ENCODE data around the gene IFI30.

The IFI30 gene

DNA sequence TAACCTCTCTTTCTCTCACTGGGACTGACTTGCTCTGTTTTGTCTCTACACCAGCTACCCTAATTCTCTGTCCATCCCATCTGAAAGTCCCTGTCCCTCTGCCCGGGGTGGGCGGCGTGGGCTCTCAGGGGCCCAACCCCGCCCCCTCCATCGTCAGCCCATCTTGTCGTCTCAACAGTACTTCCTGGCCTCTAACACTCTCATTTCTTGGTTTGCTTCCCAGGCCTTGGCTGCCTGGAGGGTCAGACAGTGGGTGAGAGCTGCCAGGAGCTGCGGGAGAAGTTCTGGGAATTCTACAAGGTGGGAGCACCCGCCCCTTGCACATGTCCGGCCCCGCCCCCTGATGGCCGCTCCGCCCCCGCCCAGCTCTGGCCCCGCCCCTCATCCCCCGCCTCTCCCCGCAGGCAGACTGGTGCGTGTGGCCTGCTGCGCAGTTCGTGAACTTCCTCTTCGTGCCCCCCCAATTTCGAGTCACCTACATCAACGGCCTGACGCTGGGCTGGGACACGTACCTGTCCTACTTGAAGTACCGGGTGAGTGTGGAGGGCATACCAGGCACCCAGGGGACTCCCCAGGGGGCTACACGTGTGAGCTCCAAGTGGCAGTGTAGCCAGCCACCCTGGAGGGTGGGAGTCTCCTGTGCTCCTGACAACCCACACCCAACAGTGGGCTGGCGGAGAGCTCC is 21.1 kb downstream of the IFI30 start:
- Histone ChIP-seq H3K9ac (ENCODE audit: low read depth, low read length) (no peak overlapping the region), H3K4me3 (ENCODE audit: low read depth, low read length) (peak overlapping the region; percentile 83; the same call in 1 of the 2 replicates), H3K4me1 (ENCODE audit: control insufficient read depth, insufficient read depth, low read length) (peaks cover 10% of the 10 kb centered on the region; the same call in 1 of the 2 replicates), H3K9me3 (ENCODE audit: control insufficient read depth, insufficient read depth, low read length) (no peaks in the 10 kb centered on the region), H3K27me3 (ENCODE audit: control insufficient read depth, insufficient read depth, low read length) (no peaks in the 10 kb centered on the region), H3K36me3 (ENCODE audit: control insufficient read depth, insufficient read depth, low read length) (peaks cover 36% of the 10 kb centered on the region), H3K27ac (ENCODE audit: low read depth, low read length) (no peak overlapping the region)

DNA sequence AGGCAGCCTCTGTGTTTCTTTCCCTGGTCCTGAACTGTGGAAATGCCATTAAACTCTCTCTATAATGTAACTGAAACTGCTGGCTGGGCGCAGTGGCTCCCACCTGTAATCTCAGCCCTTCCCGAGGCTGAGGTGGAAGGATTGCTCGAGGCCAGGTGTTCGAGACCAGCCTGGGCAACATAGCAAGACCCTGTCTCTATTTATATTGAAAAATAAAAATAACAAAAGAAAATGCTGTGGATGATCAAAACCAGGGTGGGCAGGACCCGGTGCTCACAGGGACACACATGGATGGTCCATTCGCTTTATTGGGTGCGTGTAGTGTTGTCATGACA is 22.9 kb downstream of the IFI30 start:
- Histone ChIP-seq H3K4me3 (ENCODE audit: low read depth, low read length) (no peak overlapping the region), H3K9ac (ENCODE audit: low read depth, low read length) (no peak overlapping the region), H3K36me3 (ENCODE audit: control insufficient read depth, insufficient read depth, low read length) (peaks cover 46% of the 10 kb centered on the region), H3K27me3 (ENCODE audit: control insufficient read depth, insufficient read depth, low read length) (no peaks in the 10 kb centered on the region), H3K27ac (ENCODE audit: low read depth, low read length) (no peak overlapping the region), H3K4me1 (ENCODE audit: control insufficient read depth, insufficient read depth, low read length) (peaks cover 10% of the 10 kb centered on the region; the same call in 1 of the 2 replicates), H3K9me3 (ENCODE audit: control insufficient read depth, insufficient read depth, low read length) (no peaks in the 10 kb centered on the region)

DNA sequence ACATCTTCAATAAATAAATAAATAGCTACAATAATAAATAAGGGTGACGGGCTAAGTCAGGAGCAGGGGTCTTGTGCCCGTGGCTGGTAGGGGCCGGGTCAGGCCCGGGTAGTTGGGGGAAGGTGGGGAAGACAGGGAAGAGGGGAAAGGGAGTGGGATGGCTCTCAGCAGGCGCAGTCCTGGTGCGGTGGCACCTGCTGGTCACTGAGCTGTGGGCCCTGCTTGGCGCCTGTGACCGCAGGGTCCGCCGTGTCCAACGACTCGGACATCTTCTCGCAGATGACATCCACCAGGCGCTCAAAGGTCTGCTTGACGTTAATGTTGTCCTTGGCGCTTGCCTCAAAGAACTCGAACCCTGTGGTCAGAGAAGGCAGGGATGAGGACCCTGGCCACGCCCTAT is 23.7 kb downstream of the IFI30 start:
- H3K36me3 ChIP-seq (ENCODE audit: control insufficient read depth, insufficient read depth, low read length), result peaks cover 51% of the 10 kb centered on the region
- no peak overlapping the region for H3K27ac ChIP-seq (ENCODE audit: low read depth, low read length)

GRCh38 chr19:18197941-18198340 is 24.3 kb downstream of the IFI30 start:
- Histone ChIP-seq H3K9ac (ENCODE audit: low read depth, low read length) (no peak overlapping the region), H3K4me3 (ENCODE audit: low read depth, low read length) (no peak overlapping the region), H3K27me3 (ENCODE audit: control insufficient read depth, insufficient read depth, low read length) (no peaks in the 10 kb centered on the region), H3K36me3 (ENCODE audit: control insufficient read depth, insufficient read depth, low read length) (peaks cover 54% of the 10 kb centered on the region), H3K4me1 (ENCODE audit: control insufficient read depth, insufficient read depth, low read length) (peaks cover 4% of the 10 kb centered on the region; the same call in 1 of the 2 replicates), H3K9me3 (ENCODE audit: control insufficient read depth, insufficient read depth, low read length) (no peaks in the 10 kb centered on the region), H3K27ac (ENCODE audit: low read depth, low read length) (no peak overlapping the region)

More for the DNA sequence above, 23.7 kb downstream of the IFI30 start:
- H3K9me3 ChIP-seq (ENCODE audit: control insufficient read depth, insufficient read depth, low read length), result no peaks in the 10 kb centered on the region
- no peak overlapping the region for H3K9ac ChIP-seq (ENCODE audit: low read depth, low read length)
- H3K4me3 ChIP-seq (ENCODE audit: low read depth, low read length), result no peak overlapping the region
- H3K4me1 ChIP-seq (ENCODE audit: control insufficient read depth, insufficient read depth, low read length), result peaks cover 6% of the 10 kb centered on the region; the same call in 1 of the 2 replicates
- no peaks in the 10 kb centered on the region for H3K27me3 ChIP-seq (ENCODE audit: control insufficient read depth, insufficient read depth, low read length)

GRCh38 chr19:18198374-18198773 is 24.8 kb downstream of the IFI30 start:
- no peak overlapping the region for H3K4me3 ChIP-seq (ENCODE audit: low read depth, low read length)
- no peak overlapping the region for H3K9ac ChIP-seq (ENCODE audit: low read depth, low read length)
- no peaks in the 10 kb centered on the region for H3K9me3 ChIP-seq (ENCODE audit: control insufficient read depth, insufficient read depth, low read length)
- H3K36me3 ChIP-seq (ENCODE audit: control insufficient read depth, insufficient read depth, low read length), result peaks cover 54% of the 10 kb centered on the region
- peaks cover 4% of the 10 kb centered on the region; the same call in 1 of the 2 replicates for H3K4me1 ChIP-seq (ENCODE audit: control insufficient read depth, insufficient read depth, low read length)
- no peaks in the 10 kb centered on the region for H3K27me3 ChIP-seq (ENCODE audit: control insufficient read depth, insufficient read depth, low read length)
- no peak overlapping the region for H3K27ac ChIP-seq (ENCODE audit: low read depth, low read length)

- Histone ChIP-seq H3K4me3 (ENCODE audit: low read depth, low read length) (no peak overlapping the region), H3K9me3 (ENCODE audit: control insufficient read depth, insufficient read depth, low read length) (no peaks in the 10 kb centered on the region), H3K27me3 (ENCODE audit: control insufficient read depth, insufficient read depth, low read length) (no peaks in the 10 kb centered on the region), H3K27ac (ENCODE audit: low read depth, low read length) (no peak overlapping the region), H3K9ac (ENCODE audit: low read depth, low read length) (no peak overlapping the region), H3K4me1 (ENCODE audit: control insufficient read depth, insufficient read depth, low read length) (peaks cover 9% of the 10 kb centered on the region), H3K36me3 (ENCODE audit: control insufficient read depth, insufficient read depth, low read length) (peaks cover 40% of the 10 kb centered on the region)
Observed at GRCh38 chr19:18202397-18202777, 28.8 kb downstream of the IFI30 start.

- peak overlapping the region; percentile 78 for H3K4me3 ChIP-seq (ENCODE audit: low read depth, low read length)
- no peak overlapping the region for H3K27ac ChIP-seq (ENCODE audit: low read depth, low read length)
- no peaks in the 10 kb centered on the region for H3K9me3 ChIP-seq (ENCODE audit: control insufficient read depth, insufficient read depth, low read length)
- peaks cover 35% of the 10 kb centered on the region for H3K36me3 ChIP-seq (ENCODE audit: control insufficient read depth, insufficient read depth, low read length)
- peak overlapping the region; percentile 34; the same call in 1 of the 2 replicates for H3K9ac ChIP-seq (ENCODE audit: low read depth, low read length)
- no peaks in the 10 kb centered on the region for H3K27me3 ChIP-seq (ENCODE audit: control insufficient read depth, insufficient read depth, low read length)
- H3K4me1 ChIP-seq (ENCODE audit: control insufficient read depth, insufficient read depth, low read length), result peaks cover 9% of the 10 kb centered on the region
Observed at GRCh38 chr19:18202778-18203407, 29.3 kb downstream of the IFI30 start.

- peak overlapping the region; percentile 34; the same call in 1 of the 2 replicates for H3K9ac ChIP-seq (ENCODE audit: low read depth, low read length)
- H3K27ac ChIP-seq (ENCODE audit: low read depth, low read length), result no peak overlapping the region
Observed at GRCh38 chr19:18203408-18203862, 29.8 kb downstream of the IFI30 start.

GRCh38 chr19:18203863-18204393 is 30.3 kb downstream of the IFI30 start, which contains the start of gene RAB3A:
TSS of gene RAB3A (minus strand) at chr19:18204042. CDS start at chr19:18202740, 1,302 bp downstream.
- H3K9me3 ChIP-seq (ENCODE audit: control insufficient read depth, insufficient read depth, low read length), result no peaks in the 10 kb centered on the region

More at GRCh38 chr19:18203408-18203862, 29.8 kb downstream of the IFI30 start:
- H3K27me3 ChIP-seq (ENCODE audit: control insufficient read depth, insufficient read depth, low read length), result no peaks in the 10 kb centered on the region
- H3K4me1 ChIP-seq (ENCODE audit: control insufficient read depth, insufficient read depth, low read length), result peaks cover 9% of the 10 kb centered on the region
- peak overlapping the region; percentile 78 for H3K4me3 ChIP-seq (ENCODE audit: low read depth, low read length)
- H3K9me3 ChIP-seq (ENCODE audit: control insufficient read depth, insufficient read depth, low read length), result no peaks in the 10 kb centered on the region
- peaks cover 30% of the 10 kb centered on the region for H3K36me3 ChIP-seq (ENCODE audit: control insufficient read depth, insufficient read depth, low read length)

GRCh38 chr19:18204394-18205199 is 31.0 kb downstream of the IFI30 start:
- Histone ChIP-seq H3K4me3 (ENCODE audit: low read depth, low read length) (peak overlapping the region; percentile 78), H3K4me1 (ENCODE audit: control insufficient read depth, insufficient read depth, low read length) (peaks cover 9% of the 10 kb centered on the region), H3K27ac (ENCODE audit: low read depth, low read length) (peak overlapping the region; percentile 98), H3K36me3 (ENCODE audit: control insufficient read depth, insufficient read depth, low read length) (peaks cover 19% of the 10 kb centered on the region), H3K27me3 (ENCODE audit: control insufficient read depth, insufficient read depth, low read length) (no peaks in the 10 kb centered on the region), H3K9ac (ENCODE audit: low read depth, low read length) (peak overlapping the region; percentile 74), H3K9me3 (ENCODE audit: control insufficient read depth, insufficient read depth, low read length) (no peaks in the 10 kb centered on the region)

More at GRCh38 chr19:18203863-18204393, 30.3 kb downstream of the IFI30 start, which contains the start of gene RAB3A:
- Histone ChIP-seq H3K4me1 (ENCODE audit: control insufficient read depth, insufficient read depth, low read length) (peaks cover 9% of the 10 kb centered on the region), H3K36me3 (ENCODE audit: control insufficient read depth, insufficient read depth, low read length) (peaks cover 25% of the 10 kb centered on the region), H3K4me3 (ENCODE audit: low read depth, low read length) (peak within 1 kb of the TSS; percentile 78), H3K9ac (ENCODE audit: low read depth, low read length) (peak within 1 kb of the TSS; percentile 74), H3K27me3 (ENCODE audit: control insufficient read depth, insufficient read depth, low read length) (no peaks in the 10 kb centered on the region), H3K27ac (ENCODE audit: low read depth, low read length) (peak within 1 kb of the TSS; percentile 98)

Measured in HUES48 (cell line).